ENCODE data around the gene CNIH3.

CNIH3 gene

GRCh38 chr1:224620105-224620504 lies 4.0 kb downstream of the CNIH3 start:
- Histone ChIP-seq H3K27ac (ENCODE audit: low read depth, low read length) (no peak overlapping the region), H3K36me3 (ENCODE audit: control insufficient read depth, low read length) (no peaks in the 10 kb centered on the region), H3K9me3 (ENCODE audit: control insufficient read depth, insufficient read depth, low read length) (no peaks in the 10 kb centered on the region), H3K27me3 (ENCODE audit: control insufficient read depth, low read length) (0 out of 2 replicates have a peak, but pooled peaks cover 2% of the 10 kb centered on the region), H3K4me3 (ENCODE audit: low read length) (no peak overlapping the region), H3K9me2 (replicated peaks; ENCODE audit: control insufficient read depth, low read length) (no peaks in the 10 kb centered on the region), H3K4me1 (ENCODE audit: control insufficient read depth, low read length) (peaks cover 11% of the 10 kb centered on the region), H3F3A (ENCODE audit: control insufficient read depth, insufficient read depth) (no peaks in the 10 kb centered on the region), H3K4me2 (ENCODE audit: low read length) (no peak overlapping the region), H3K79me2 (ENCODE audit: control insufficient read depth, low read length) (no peaks in the 10 kb centered on the region), H4K20me1 (ENCODE audit: control insufficient read depth, insufficient read depth, low read depth, low read length) (no peaks in the 10 kb centered on the region)
- TF ChIP-seq CTCF (IDR thresholded peaks at IDR 0.05; ENCODE audit: low read depth, low read length, poor library complexity, severe bottlenecking) (no peak), EZH2phosphoT487 (IDR thresholded peaks at IDR 0.05; ENCODE audit: borderline replicate concordance, low read length) (no peak)

GRCh38 chr1:224621813-224622682 lies 5.9 kb downstream of the CNIH3 start:
- Histone ChIP-seq H3K9me3 (ENCODE audit: control insufficient read depth, insufficient read depth, low read length) (no peaks in the 10 kb centered on the region), H3K4me2 (ENCODE audit: low read length) (no peak overlapping the region), H3F3A (ENCODE audit: control insufficient read depth, insufficient read depth) (no peaks in the 10 kb centered on the region), H3K9me2 (replicated peaks; ENCODE audit: control insufficient read depth, low read length) (no peaks in the 10 kb centered on the region), H3K27me3 (ENCODE audit: control insufficient read depth, low read length) (no peaks in the 10 kb centered on the region), H4K20me1 (ENCODE audit: control insufficient read depth, insufficient read depth, low read depth, low read length) (no peaks in the 10 kb centered on the region), H3K27ac (ENCODE audit: low read depth, low read length) (no peak overlapping the region), H3K4me1 (ENCODE audit: control insufficient read depth, low read length) (peaks cover 11% of the 10 kb centered on the region), H3K79me2 (ENCODE audit: control insufficient read depth, low read length) (no peaks in the 10 kb centered on the region), H3K36me3 (ENCODE audit: control insufficient read depth, low read length) (no peaks in the 10 kb centered on the region), H3K4me3 (ENCODE audit: low read length) (no peak overlapping the region)
- TF ChIP-seq CTCF (IDR thresholded peaks at IDR 0.05; ENCODE audit: low read depth, low read length, poor library complexity, severe bottlenecking) (no peak), EZH2phosphoT487 (IDR thresholded peaks at IDR 0.05; ENCODE audit: borderline replicate concordance, low read length) (no peak)

GRCh38 chr1:224622831-224623230 lies 6.7 kb downstream of the CNIH3 start:
- H3K4me2 ChIP-seq (ENCODE audit: low read length), result no peak overlapping the region
- H3K9me3 ChIP-seq (ENCODE audit: control insufficient read depth, insufficient read depth, low read length), result no peaks in the 10 kb centered on the region
- H3F3A ChIP-seq (ENCODE audit: control insufficient read depth, insufficient read depth), result no peaks in the 10 kb centered on the region
- H3K4me1 ChIP-seq (ENCODE audit: control insufficient read depth, low read length), result peaks cover 11% of the 10 kb centered on the region
- no peak overlapping the region for H3K27ac ChIP-seq (ENCODE audit: low read depth, low read length)
- H3K4me3 ChIP-seq (ENCODE audit: low read length), result no peak overlapping the region
- no peaks in the 10 kb centered on the region for H3K79me2 ChIP-seq (ENCODE audit: control insufficient read depth, low read length)
- no peaks in the 10 kb centered on the region for H3K27me3 ChIP-seq (ENCODE audit: control insufficient read depth, low read length)
- H3K9me2 ChIP-seq (replicated peaks; ENCODE audit: control insufficient read depth, low read length), result no peaks in the 10 kb centered on the region
- H3K36me3 ChIP-seq (ENCODE audit: control insufficient read depth, low read length), result no peaks in the 10 kb centered on the region
- TF ChIP-seq CTCF (IDR thresholded peaks at IDR 0.05; ENCODE audit: low read depth, low read length, poor library complexity, severe bottlenecking) (no peak), EZH2phosphoT487 (IDR thresholded peaks at IDR 0.05; ENCODE audit: borderline replicate concordance, low read length) (no peak)
- no peaks in the 10 kb centered on the region for H4K20me1 ChIP-seq (ENCODE audit: control insufficient read depth, insufficient read depth, low read depth, low read length)
